Right hindlimb (tissue), 1 donor: ENCODE data around the gene LARP7.
"Not testable (repeated sequence)": the region's sequence is repeated elsewhere in the genome, so short reads cannot be mapped to it uniquely, and the experiment has no call there.

Experiments used
- DNase-seq: peaks from one replicate; pipeline ENCODE4 v3.0.0-alpha.2; 2018

Gene LARP7

GRCh38 chr4:112651641-112652040, 14.7 kb downstream of the LARP7 start:
- DNase-seq = no peak

DNA sequence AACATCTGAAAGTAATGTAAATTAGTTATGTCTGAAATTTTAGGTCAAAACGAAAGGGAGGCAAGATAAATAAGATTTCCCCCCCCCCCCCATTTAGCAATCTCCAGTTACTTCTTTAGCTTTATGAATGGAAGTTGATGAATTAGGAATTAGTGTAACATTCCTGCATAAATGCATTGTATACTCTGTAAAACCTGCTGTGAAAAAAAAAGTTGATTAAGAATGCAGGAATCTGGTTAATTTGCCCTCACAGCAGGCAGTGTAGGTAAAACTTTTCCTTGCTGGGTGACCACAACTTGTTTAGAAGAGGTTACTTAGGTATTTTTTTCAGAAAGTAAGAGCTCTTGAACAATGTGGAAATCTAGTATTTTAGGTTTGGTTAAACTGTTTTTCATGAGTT, 15.3 kb downstream of the LARP7 start:
- DNase-seq = no peak

GRCh38 chr4:112655270-112655669, 18.3 kb downstream of the LARP7 start:
- no peak for DNase-seq

DNA sequence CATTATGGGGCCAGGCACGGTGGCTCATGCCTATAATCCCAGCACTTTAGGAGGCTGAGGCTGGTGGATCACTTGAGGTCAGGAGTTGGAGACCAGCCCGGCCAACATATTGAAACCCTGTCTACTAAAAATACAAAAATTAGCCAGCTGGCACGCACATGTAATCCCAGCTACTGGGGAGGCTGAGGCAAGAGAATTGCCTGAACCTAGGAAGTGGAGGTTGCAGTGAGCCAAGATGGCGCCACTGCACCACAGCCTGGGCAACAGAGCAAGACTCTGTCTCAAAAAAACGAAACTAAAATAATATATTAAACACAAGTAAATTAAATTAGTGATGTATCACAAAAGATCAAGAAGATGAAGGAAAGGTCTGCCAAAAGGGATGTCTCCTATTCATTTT, 19.2 kb downstream of the LARP7 start:
- DNase-seq = not testable (repeated sequence)

- DNase-seq = no peak
Observed at GRCh38 chr4:112664611-112665010, 27.7 kb downstream of the LARP7 start.

DNA sequence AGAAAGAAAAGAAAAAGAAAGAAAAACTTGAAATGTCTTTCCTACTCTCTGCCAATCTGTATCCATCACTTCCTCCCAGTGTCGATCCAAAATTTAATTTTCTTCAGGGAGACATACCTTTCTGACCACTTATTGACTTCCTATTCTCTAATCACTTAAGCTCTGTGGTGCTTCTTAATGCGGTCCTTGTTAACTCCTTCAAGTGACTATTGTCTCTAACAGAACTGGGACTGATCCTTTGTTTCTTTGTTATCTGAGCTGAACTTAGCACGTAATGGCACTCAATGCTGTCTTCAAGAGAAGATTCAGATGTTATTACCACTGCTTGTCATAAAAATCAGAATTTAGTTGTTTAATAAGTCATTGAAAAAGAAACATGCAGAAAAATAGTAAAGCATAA, 31.2 kb downstream of the LARP7 start:
- no peak for DNase-seq

DNA sequence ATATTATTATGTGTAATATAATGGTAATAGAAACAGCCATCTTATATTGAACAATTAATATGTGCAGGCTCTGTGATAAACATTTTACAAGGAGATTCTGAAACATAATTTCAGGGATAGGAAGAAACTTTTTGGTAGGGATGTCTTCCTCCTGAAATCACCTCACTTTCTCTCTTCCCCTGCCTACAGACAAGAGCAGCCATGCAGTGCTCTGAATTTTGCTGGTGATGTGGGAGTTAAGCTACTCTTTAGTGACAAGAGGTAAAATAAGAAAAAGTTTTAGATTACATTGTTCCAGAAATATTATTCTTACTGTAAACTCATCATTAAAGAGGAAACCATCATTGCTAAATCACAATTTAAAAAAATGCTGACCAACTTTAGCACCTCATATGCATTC, 36.1 kb downstream of the LARP7 start:
- no peak for DNase-seq

- DNase-seq = no peak
Observed at GRCh38 chr4:112673686-112674085, 36.7 kb downstream of the LARP7 start.

GRCh38 chr4:112674376-112674775, 37.4 kb downstream of the LARP7 start:
- DNase-seq = no peak

DNA sequence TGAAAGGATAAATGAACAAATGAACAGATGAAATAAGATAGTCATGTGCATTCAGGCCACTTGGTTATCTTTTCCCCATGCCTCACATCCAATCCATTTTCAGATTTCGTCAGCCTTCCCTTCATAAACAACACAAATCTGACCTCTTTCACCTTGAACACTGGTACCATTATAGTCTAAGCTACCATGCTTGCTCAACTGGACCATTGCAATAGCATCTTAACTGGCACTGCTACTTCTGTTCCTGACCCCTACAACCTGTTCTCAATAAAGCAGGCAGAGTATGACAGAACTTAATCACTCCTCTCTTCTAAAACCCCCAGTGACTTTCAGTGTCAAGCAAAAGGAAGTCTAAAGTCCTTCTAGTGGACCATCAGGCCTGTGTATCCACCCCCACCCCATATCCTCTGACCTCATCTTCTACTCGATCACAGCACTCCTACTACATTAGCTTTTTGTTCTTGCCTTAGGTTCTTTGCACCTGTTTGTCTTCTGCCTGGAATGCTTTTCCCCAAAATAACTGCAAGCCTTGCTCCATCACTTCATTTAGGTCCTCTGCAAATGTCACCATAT, 40.7 kb downstream of the LARP7 start:
- DNase-seq = no peak

DNA sequence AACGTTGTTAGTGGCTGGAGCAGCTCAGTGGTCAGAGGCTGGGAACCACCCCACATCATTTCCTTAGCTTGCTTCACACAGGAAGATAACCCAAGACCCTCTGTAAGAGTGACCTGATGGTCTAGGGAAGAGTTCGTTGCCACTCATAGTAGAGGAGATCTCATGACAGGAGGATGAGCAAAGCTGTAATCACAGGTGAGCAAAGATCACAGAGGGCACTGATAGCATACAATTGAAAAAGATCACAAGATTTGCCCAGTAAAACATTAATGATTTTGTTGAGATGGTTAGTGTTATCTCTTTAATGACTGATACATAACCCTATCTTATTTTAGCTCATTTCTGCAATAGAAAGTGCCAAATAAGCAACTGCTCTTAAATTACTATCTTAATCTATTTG, 44.1 kb downstream of the LARP7 start:
- no peak for DNase-seq

DNA sequence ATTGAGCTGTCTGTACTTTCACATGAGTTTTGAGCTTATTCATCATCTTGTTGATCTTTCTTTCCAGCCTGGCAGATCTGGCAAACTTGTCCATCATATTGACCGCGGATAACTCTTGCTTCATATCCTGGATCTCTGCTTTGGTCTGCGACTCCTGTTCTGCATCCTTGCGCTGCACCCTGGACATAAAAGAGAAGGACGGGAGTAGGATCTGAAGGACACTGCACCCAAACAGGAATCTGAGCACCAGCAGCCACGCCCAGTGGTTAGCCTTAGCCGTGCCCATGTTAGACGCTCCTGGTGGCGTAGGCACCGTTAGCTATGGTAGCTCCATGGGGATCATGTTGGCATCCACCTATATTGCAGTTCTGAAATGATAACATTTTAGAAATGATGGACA, 56.6 kb downstream of the LARP7 start:
- DNase-seq = no peak

GRCh38 chr4:112700679-112701078, 63.7 kb downstream of the LARP7 start:
- DNase-seq = no peak

- DNase-seq = no peak
Observed at GRCh38 chr4:112702892-112703291, 65.9 kb downstream of the LARP7 start.

DNA sequence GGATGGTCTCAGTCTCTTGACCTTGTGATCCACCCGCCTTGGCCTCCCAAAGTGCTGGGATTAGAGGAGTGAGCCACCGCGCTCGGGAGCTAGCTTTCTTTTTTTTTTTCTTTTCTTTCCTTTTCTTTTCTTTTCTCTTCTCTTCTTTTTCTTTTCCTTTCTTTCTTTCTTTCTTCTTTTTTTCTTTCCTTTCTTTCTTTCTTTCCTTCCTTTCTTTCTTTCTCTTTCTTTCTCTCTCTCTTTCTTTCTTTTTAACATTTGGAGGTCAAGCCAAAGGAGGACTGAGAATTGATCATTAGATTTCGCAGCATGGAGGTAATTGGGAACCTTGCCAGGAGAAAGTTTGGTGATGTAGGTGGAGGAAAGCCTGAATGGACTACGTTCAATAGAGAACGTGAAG, 67.4 kb downstream of the LARP7 start:
- DNase-seq = no peak

DNA sequence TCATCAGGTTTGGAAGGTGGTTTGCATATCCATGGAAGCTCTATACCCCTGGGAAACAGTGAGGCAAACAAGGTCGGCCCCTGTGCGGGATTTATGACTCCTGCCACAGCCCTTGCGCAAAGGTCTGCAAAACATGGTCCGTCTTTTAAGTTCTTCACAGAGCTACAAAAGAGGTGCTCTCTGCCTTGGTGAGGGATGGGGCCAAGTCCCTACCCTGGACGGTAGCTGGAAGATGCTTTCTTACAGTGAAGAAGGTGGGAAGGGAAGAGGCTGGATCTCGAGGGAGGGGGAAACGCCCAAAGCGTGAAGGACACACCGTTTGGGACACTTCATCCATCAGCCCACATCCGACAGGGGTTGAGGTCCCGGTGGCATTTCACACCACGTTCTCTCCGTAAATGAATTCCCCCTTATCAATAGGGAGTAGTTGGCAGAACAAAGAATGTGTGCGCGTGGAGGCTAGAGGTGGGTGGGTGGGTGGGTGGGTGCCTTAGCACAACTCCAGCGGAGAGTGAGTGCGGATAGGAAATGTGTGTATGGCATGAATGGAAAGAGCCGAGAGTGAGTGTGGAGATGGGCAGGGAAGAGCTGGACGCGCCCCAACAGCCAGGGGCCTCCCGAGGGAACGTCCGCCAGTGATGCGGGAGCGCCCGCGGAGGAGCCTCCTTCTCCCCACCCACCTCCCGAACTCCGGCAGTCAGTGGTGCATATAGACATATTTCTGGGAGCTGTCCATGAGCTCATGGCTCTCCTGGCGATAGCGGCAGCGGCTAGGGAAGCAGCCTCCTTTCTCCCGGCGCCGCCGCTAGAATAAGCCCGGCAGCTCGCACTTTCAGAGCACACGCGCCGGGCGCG, 68.3 kb downstream of the LARP7 start:
- peak; percentile 76 for DNase-seq

GRCh38 chr4:112705891-112706839, 69.2 kb downstream of the LARP7 start:
- DNase-seq = peak; percentile 21

GRCh38 chr4:112706840-112707207, 69.9 kb downstream of the LARP7 start:
- no peak for DNase-seq
